Subcutaneous abdominal adipose tissue (tissue), 5 donors: ENCODE measurements around the gene NINL.
"Not testable (repeated sequence)": the region's sequence is repeated elsewhere in the genome, so short reads cannot be mapped to it uniquely, and the experiment has no call there.

ENCODE experiments used
- H3K27ac ChIP-seq: one replicate; pipeline ENCODE4 v1.7.0; 2013; ENCODE audit warnings: low read depth, mild to moderate bottlenecking, inconsistent platforms, low read length, moderate library complexity
- H3K27me3 ChIP-seq, 5 donors: one replicate each; pipeline ENCODE4 v1.7.0; 2013; ENCODE audit warnings: low read length in 5 of 5, inconsistent platforms in 1 of 5; ENCODE audit not compliant: control insufficient read depth in 5 of 5, insufficient read depth in 4 of 5
- H3K36me3 ChIP-seq, 5 donors: one replicate each; pipeline ENCODE4 v1.7.0; 2013; ENCODE audit warnings: low read length in 5 of 5; ENCODE audit not compliant: control insufficient read depth in 5 of 5, insufficient read depth in 5 of 5
- H3K4me1 ChIP-seq, 5 donors: one replicate each; pipeline ENCODE4 v1.7.0; 2013; ENCODE audit warnings: low read length in 5 of 5, mild to moderate bottlenecking in 3 of 5, moderate library complexity in 1 of 5; ENCODE audit not compliant: control insufficient read depth in 5 of 5, insufficient read depth in 5 of 5
- H3K4me3 ChIP-seq, 5 donors: one replicate each; pipeline ENCODE4 v1.7.0; 2013; ENCODE audit warnings: low read length in 5 of 5, low read depth in 1 of 5
- H3K9ac ChIP-seq, 5 donors: one replicate each; pipeline ENCODE4 v1.7.0; 2013; ENCODE audit warnings: low read length in 5 of 5, mild to moderate bottlenecking in 4 of 5, moderate library complexity in 3 of 5
- H3K9me3 ChIP-seq, 5 donors: one replicate each; pipeline ENCODE4 v1.7.0; 2013; ENCODE audit warnings: low read length in 5 of 5; ENCODE audit not compliant: control insufficient read depth in 5 of 5
- donor health status: healthy.
- donor health status: healthy.
- donor health status: healthy.
- donor health status: healthy.
- donor health status: healthy.

NINL gene

GRCh38 chr20:25507385-25508082 lies 77.8 kb downstream of the NINL start:
- H3K9me3 ChIP-seq: peaks cover 0 to 7% (median 0%) of the 10 kb centered on the region in 5 donors
- H3K36me3 ChIP-seq: peaks cover 0 to 50% (median 37%) of the 10 kb centered on the region in 5 donors
- no peak overlapping the region for H3K4me3 ChIP-seq
- no peak overlapping the region for H3K27ac ChIP-seq
- H3K27me3 ChIP-seq: no peaks in the 10 kb centered on the region
- H3K4me1 ChIP-seq: peaks cover 0 to 5% (median 0%) of the 10 kb centered on the region in 5 donors
- H3K9ac ChIP-seq: no peak overlapping the region

GRCh38 chr20:25504366-25505135 lies 80.8 kb downstream of the NINL start:
- Histone ChIP-seq H3K27me3 (no peaks in the 10 kb centered on the region), H3K36me3 (peaks cover 0 to 25% (median 22%) of the 10 kb centered on the region in 5 donors), H3K4me3 (no peak overlapping the region), H3K9ac (no peak overlapping the region), H3K4me1 (peaks cover 0 to 5% (median 0%) of the 10 kb centered on the region in 5 donors), H3K27ac (no peak overlapping the region), H3K9me3 (peaks cover 0 to 7% (median 0%) of the 10 kb centered on the region in 5 donors)

- Histone ChIP-seq H3K9me3 (peaks cover 0 to 3% (median 0%) of the 10 kb centered on the region in 5 donors), H3K4me1 (peaks cover 0 to 5% (median 0%) of the 10 kb centered on the region in 5 donors), H3K36me3 (peaks cover 0 to 19% (median 16%) of the 10 kb centered on the region in 5 donors), H3K9ac (no peak overlapping the region), H3K27me3 (no peaks in the 10 kb centered on the region), H3K4me3 (no peak overlapping the region), H3K27ac (no peak overlapping the region)
These were observed 81.4 kb downstream of the NINL start for GRCh38 chr20:25503936-25504335.

- H3K9ac ChIP-seq, H3K9me3 ChIP-seq, H3K4me3 ChIP-seq, H3K4me1 ChIP-seq, H3K27me3 ChIP-seq, H3K27ac ChIP-seq: not testable (repeated sequence)
- H3K36me3 ChIP-seq: peaks cover 0 to 20% (median 12%) of the 10 kb centered on the region in 5 donors
These were observed 82.2 kb downstream of the NINL start for GRCh38 chr20:25503051-25503639.

- Histone ChIP-seq H3K36me3 (peaks cover 0 to 21% (median 14%) of the 10 kb centered on the region in 5 donors), H3K9ac (no peak overlapping the region), H3K27me3 (no peaks in the 10 kb centered on the region), H3K4me3 (no peak overlapping the region), H3K9me3 (no peaks in the 10 kb centered on the region), H3K4me1 (no peaks in the 10 kb centered on the region), H3K27ac (no peak overlapping the region)
These were observed 84.4 kb downstream of the NINL start for GRCh38 chr20:25500880-25501351.

GRCh38 chr20:25499855-25500434 lies 85.4 kb downstream of the NINL start:
- Histone ChIP-seq H3K27ac (no peak overlapping the region), H3K4me1 (no peaks in the 10 kb centered on the region), H3K9me3 (no peaks in the 10 kb centered on the region), H3K4me3 (no peak overlapping the region), H3K27me3 (no peaks in the 10 kb centered on the region), H3K9ac (no peak overlapping the region), H3K36me3 (peaks cover 0 to 21% (median 14%) of the 10 kb centered on the region in 5 donors)

GRCh38 chr20:25499031-25499430 lies 86.3 kb downstream of the NINL start:
- H3K36me3 ChIP-seq: peaks cover 0 to 16% (median 10%) of the 10 kb centered on the region in 5 donors
- H3K27ac ChIP-seq: no peak overlapping the region
- H3K4me3 ChIP-seq: no peak overlapping the region
- no peak overlapping the region for H3K9ac ChIP-seq
- no peaks in the 10 kb centered on the region for H3K9me3 ChIP-seq
- no peaks in the 10 kb centered on the region for H3K4me1 ChIP-seq
- no peaks in the 10 kb centered on the region for H3K27me3 ChIP-seq

- Histone ChIP-seq H3K9me3 (no peaks in the 10 kb centered on the region), H3K27ac (no peak overlapping the region), H3K9ac (no peak overlapping the region), H3K27me3 (no peaks in the 10 kb centered on the region), H3K36me3 (peaks cover 0 to 10% (median 4%) of the 10 kb centered on the region in 5 donors), H3K4me3 (no peak overlapping the region), H3K4me1 (no peaks in the 10 kb centered on the region)
These were observed 87.1 kb downstream of the NINL start for GRCh38 chr20:25498280-25498606.

- no peaks in the 10 kb centered on the region for H3K27me3 ChIP-seq
- no peaks in the 10 kb centered on the region for H3K9me3 ChIP-seq
- H3K4me3 ChIP-seq: no peak overlapping the region
- H3K36me3 ChIP-seq: peaks cover 0 to 7% (median 4%) of the 10 kb centered on the region in 5 donors
- no peak overlapping the region for H3K27ac ChIP-seq
- H3K9ac ChIP-seq: no peak overlapping the region
- H3K4me1 ChIP-seq: no peaks in the 10 kb centered on the region
These were observed 87.6 kb downstream of the NINL start for GRCh38 chr20:25497586-25498279.
